Measurements from ENCODE around the gene HAX1. TPM values are rescaled to one million over a fixed set of nuclear protein-coding genes. Genes with fewer than 3 reads are reported as not detected.

Gene HAX1
- total and polyA plus RNA-seq, 10 of the 15 experiments (the other 5 are each of a cell fraction or from before 2014, with no cell fraction given), result 95.3 to 288 (median 147) TPM

DNA sequence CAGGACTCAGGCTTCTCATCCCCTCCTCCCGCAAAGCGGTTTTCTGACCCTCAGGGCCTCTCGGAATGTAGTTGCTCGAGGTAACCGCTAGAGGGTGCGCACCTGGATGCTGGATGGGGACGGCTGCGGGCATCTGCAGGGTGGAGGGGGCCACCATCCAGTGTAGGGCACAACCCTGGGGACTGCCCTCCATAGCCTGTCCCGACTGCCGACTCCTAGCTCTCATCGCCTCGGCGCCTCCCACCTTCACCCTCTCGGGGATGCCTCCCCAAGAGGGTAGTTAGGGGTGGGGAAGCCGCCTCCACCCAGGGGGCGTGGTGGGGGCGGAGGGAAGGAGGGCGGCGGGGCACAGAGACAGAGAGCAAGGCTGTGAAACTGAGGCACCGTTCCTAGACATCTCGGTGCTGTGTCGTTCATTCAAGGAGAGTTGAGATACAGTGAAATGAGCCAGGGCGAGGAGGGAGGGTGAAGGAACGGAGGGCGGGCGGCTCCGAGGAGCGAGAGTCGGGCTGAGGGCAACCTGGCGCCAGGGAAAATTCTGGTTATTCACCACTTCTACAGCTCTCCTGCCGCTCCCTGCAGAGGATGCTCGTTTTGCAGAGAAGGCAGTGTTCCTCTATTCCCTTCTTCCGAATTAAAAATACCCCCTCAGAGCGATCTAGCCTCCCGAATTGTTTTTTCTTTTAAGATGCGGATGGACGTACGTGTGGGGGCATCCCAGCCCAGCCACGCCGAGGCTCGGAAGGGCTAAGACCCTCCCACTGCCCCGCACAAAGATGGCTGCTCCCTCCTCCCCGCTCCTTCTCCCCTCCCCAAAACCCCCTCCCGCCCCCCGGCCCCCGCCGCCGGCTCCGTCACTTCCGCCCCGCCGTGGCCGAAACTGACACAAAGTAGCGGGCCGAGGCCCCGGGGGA lies 52.5 kb downstream of the HAX1 start, which contains the start of gene ATP8B2 (continued):
- TF ChIP-seq NR2F1 (conservative IDR thresholded peaks at IDR 0.05) (peak; percentile 41; the same call in 1 of the 2 replicates), GABPA (IDR thresholded peaks at IDR 0.05; ENCODE audit: low read depth) (no peak; the same call in 1 of the 2 replicates), GATAD2B (conservative IDR thresholded peaks at IDR 0.05; ENCODE audit: low read depth) (peak; percentile 54; the same call in 1 of the 2 replicates), BHLHE40 (IDR thresholded peaks at IDR 0.05; ENCODE audit: borderline replicate concordance in 1 of 2, low read depth in 2 of 2, low read length in 1 of 2) (0 out of 4 replicates have a peak, but pooled peaks of 1 of the 2 experiments have one; percentile 17), IKZF1 (conservative IDR thresholded peaks at IDR 0.05) (peak; percentile 50; the same call in 1 of the 2 replicates), RAD21 (IDR thresholded peaks at IDR 0.05; ENCODE audit: insufficient read depth, low read depth, low read length) (peak; percentile 54), ZZZ3 (IDR thresholded peaks at IDR 0.05; ENCODE audit: control insufficient read depth, insufficient read length, low read depth) (no peak), BRCA1 (IDR thresholded peaks at IDR 0.05; ENCODE audit: low read depth, low read length) (no peak), TCF3 (IDR thresholded peaks at IDR 0.05; ENCODE audit: borderline replicate concordance, insufficient read depth, low read depth, low read length) (0 out of 2 replicates have a peak, but pooled peaks have one; percentile 24), HDAC6 (IDR thresholded peaks at IDR 0.05; ENCODE audit: unreplicated experiment) (no peak), RBBP5 (conservative IDR thresholded peaks at IDR 0.05) (no peak), SMC3 (IDR thresholded peaks at IDR 0.05; ENCODE audit: borderline replicate concordance, low read length) (peak; percentile 54), EP300 (IDR thresholded peaks at IDR 0.05; ENCODE audit: borderline replicate concordance in 1 of 2, control insufficient read depth in 1 of 2, low read depth in 2 of 2, low read length in 2 of 2) (no peak), RFX5 (IDR thresholded peaks at IDR 0.05; ENCODE audit: low read depth, low read length) (no peak), SMARCA5 (IDR thresholded peaks at IDR 0.05) (peak; percentile 83), EGR1 (IDR thresholded peaks at IDR 0.05; ENCODE audit: borderline replicate concordance in 1 of 2, low read depth in 2 of 2, low read length in 2 of 2) (0 out of 3 replicates have a peak, but pooled peaks of 1 of the 2 experiments have one; percentile 33), CREM (IDR thresholded peaks at IDR 0.05; ENCODE audit: low read depth) (peak; percentile 49; the same call in 1 of the 2 replicates)
- TF ChIP-seq, protein P1, sequence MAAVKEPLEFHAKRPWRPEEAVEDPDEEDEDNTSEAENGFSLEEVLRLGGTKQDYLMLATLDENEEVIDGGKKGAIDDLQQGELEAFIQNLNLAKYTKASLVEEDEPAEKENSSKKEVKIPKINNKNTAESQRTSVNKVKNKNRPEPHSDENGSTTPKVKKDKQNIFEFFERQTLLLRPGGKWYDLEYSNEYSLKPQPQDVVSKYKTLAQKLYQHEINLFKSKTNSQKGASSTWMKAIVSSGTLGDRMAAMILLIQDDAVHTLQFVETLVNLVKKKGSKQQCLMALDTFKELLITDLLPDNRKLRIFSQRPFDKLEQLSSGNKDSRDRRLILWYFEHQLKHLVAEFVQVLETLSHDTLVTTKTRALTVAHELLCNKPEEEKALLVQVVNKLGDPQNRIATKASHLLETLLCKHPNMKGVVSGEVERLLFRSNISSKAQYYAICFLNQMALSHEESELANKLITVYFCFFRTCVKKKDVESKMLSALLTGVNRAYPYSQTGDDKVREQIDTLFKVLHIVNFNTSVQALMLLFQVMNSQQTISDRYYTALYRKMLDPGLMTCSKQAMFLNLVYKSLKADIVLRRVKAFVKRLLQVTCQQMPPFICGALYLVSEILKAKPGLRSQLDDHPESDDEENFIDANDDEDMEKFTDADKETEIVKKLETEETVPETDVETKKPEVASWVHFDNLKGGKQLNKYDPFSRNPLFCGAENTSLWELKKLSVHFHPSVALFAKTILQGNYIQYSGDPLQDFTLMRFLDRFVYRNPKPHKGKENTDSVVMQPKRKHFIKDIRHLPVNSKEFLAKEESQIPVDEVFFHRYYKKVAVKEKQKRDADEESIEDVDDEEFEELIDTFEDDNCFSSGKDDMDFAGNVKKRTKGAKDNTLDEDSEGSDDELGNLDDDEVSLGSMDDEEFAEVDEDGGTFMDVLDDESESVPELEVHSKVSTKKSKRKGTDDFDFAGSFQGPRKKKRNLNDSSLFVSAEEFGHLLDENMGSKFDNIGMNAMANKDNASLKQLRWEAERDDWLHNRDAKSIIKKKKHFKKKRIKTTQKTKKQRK (IDR thresholded peaks at IDR 0.05; ENCODE audit: low read depth, low read length), result no peak
- TF ChIP-seq, protein P2, sequence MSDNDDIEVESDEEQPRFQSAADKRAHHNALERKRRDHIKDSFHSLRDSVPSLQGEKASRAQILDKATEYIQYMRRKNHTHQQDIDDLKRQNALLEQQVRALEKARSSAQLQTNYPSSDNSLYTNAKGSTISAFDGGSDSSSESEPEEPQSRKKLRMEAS (IDR thresholded peaks at IDR 0.05; ENCODE audit: low read depth, low read length), result no peak; the same call in 1 of the 2 replicates
- TF ChIP-seq, protein P3, sequence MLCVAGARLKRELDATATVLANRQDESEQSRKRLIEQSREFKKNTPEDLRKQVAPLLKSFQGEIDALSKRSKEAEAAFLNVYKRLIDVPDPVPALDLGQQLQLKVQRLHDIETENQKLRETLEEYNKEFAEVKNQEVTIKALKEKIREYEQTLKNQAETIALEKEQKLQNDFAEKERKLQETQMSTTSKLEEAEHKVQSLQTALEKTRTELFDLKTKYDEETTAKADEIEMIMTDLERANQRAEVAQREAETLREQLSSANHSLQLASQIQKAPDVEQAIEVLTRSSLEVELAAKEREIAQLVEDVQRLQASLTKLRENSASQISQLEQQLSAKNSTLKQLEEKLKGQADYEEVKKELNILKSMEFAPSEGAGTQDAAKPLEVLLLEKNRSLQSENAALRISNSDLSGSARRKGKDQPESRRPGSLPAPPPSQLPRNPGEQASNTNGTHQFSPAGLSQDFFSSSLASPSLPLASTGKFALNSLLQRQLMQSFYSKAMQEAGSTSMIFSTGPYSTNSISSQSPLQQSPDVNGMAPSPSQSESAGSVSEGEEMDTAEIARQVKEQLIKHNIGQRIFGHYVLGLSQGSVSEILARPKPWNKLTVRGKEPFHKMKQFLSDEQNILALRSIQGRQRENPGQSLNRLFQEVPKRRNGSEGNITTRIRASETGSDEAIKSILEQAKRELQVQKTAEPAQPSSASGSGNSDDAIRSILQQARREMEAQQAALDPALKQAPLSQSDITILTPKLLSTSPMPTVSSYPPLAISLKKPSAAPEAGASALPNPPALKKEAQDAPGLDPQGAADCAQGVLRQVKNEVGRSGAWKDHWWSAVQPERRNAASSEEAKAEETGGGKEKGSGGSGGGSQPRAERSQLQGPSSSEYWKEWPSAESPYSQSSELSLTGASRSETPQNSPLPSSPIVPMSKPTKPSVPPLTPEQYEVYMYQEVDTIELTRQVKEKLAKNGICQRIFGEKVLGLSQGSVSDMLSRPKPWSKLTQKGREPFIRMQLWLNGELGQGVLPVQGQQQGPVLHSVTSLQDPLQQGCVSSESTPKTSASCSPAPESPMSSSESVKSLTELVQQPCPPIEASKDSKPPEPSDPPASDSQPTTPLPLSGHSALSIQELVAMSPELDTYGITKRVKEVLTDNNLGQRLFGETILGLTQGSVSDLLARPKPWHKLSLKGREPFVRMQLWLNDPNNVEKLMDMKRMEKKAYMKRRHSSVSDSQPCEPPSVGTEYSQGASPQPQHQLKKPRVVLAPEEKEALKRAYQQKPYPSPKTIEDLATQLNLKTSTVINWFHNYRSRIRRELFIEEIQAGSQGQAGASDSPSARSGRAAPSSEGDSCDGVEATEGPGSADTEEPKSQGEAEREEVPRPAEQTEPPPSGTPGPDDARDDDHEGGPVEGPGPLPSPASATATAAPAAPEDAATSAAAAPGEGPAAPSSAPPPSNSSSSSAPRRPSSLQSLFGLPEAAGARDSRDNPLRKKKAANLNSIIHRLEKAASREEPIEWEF (IDR thresholded peaks at IDR 0.05; ENCODE audit: insufficient replicate concordance, low read depth, low read length), result no peak
